ENCODE measurements around the gene PRKRA. TPM values are rescaled to one million over a fixed set of nuclear protein-coding genes. Genes with fewer than 3 reads are reported as not detected.

PRKRA gene
- total and polyA plus RNA-seq, 2 of the 13 experiments (the other 11 are each of a cell fraction or from before 2014, with no cell fraction given), result 53.1 to 74.7 TPM

DNA sequence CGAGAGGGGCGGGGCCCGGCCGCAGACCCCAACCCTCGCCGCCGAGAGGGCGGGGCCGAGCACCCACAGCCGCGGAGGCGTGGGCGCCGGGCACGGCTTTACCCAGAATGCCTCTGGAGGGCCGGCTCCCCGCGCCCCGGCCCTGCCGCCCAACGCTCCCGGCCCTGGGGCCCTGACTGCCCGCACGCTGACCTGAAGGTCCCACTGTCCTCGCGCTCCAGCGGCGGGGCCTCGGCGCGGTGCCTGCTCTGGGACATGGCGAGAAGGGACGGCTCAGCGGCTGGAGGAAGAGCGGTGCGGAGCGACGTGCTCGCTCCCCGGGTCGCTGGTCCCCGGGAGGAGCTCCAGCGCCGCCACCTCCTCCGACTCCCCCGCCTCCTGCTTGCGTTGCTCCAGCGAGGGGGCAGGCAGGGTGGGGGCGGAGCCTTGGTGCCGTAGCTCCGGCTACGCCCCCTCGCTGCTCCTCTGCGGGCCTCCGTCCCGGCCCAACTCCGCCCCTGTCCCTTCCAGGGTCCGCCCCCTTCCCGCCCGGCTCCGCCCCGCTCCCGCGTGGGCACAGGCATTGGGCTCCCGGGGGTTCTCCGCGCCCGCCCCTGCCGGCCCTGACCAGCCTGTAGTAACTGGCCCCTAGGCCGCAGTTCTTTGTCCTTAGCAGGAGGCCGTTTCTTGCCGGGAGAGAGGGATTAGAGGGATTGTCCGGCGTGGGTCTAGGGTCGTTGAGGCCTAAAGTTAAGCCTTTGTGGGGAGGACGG, at the start of gene PRKRA, which contains the start of gene PJVK (continued):
- TF ChIP-seq GABPA (IDR thresholded peaks at IDR 0.05; ENCODE audit: low read depth, low read length), result no peak
- TF ChIP-seq GABPA (CRISPR knock-in tag; IDR thresholded peaks at IDR 0.05; ENCODE audit: low read depth), result peak; percentile 15; the same call in 1 of the 2 replicates
- TF ChIP-seq KDM1A (CRISPR knock-in tag; IDR thresholded peaks at IDR 0.05), result no peak
- TF ChIP-seq CENPT (CRISPR knock-in tag; IDR thresholded peaks at IDR 0.05; ENCODE audit: low read depth), result peak; percentile 69; the same call in 1 of the 2 replicates
- TF ChIP-seq, protein P1, sequence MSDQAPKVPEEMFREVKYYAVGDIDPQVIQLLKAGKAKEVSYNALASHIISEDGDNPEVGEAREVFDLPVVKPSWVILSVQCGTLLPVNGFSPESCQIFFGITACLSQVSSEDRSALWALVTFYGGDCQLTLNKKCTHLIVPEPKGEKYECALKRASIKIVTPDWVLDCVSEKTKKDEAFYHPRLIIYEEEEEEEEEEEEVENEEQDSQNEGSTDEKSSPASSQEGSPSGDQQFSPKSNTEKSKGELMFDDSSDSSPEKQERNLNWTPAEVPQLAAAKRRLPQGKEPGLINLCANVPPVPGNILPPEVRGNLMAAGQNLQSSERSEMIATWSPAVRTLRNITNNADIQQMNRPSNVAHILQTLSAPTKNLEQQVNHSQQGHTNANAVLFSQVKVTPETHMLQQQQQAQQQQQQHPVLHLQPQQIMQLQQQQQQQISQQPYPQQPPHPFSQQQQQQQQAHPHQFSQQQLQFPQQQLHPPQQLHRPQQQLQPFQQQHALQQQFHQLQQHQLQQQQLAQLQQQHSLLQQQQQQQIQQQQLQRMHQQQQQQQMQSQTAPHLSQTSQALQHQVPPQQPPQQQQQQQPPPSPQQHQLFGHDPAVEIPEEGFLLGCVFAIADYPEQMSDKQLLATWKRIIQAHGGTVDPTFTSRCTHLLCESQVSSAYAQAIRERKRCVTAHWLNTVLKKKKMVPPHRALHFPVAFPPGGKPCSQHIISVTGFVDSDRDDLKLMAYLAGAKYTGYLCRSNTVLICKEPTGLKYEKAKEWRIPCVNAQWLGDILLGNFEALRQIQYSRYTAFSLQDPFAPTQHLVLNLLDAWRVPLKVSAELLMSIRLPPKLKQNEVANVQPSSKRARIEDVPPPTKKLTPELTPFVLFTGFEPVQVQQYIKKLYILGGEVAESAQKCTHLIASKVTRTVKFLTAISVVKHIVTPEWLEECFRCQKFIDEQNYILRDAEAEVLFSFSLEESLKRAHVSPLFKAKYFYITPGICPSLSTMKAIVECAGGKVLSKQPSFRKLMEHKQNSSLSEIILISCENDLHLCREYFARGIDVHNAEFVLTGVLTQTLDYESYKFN (CRISPR knock-in tag; conservative IDR thresholded peaks at IDR 0.05), result peak; percentile 76
- TF ChIP-seq, protein P2, sequence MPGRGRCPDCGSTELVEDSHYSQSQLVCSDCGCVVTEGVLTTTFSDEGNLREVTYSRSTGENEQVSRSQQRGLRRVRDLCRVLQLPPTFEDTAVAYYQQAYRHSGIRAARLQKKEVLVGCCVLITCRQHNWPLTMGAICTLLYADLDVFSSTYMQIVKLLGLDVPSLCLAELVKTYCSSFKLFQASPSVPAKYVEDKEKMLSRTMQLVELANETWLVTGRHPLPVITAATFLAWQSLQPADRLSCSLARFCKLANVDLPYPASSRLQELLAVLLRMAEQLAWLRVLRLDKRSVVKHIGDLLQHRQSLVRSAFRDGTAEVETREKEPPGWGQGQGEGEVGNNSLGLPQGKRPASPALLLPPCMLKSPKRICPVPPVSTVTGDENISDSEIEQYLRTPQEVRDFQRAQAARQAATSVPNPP (CRISPR knock-in tag; IDR thresholded peaks at IDR 0.05), result peak; percentile 78; the same call in 1 of the 2 replicates
- no peak for TF ChIP-seq ZNF615 (CRISPR knock-in tag; IDR thresholded peaks at IDR 0.05; ENCODE audit: borderline replicate concordance)
- peak; percentile 87; the same call in 1 of the 2 replicates for TF ChIP-seq ZNF547 (CRISPR knock-in tag; IDR thresholded peaks at IDR 0.05)
- TF ChIP-seq ATF7 (IDR thresholded peaks at IDR 0.05), result no peak
- TF ChIP-seq ATF7 (CRISPR knock-in tag; IDR thresholded peaks at IDR 0.05), result peak; percentile 58; the same call in 1 of the 2 replicates
- TF ChIP-seq PHF20 (CRISPR knock-in tag; IDR thresholded peaks at IDR 0.05), result peak; percentile 80
- TF ChIP-seq ZNF775 (CRISPR knock-in tag; IDR thresholded peaks at IDR 0.05; ENCODE audit: borderline replicate concordance), result peak; percentile 74; the same call in 1 of the 2 replicates
- peak; percentile 56 for TF ChIP-seq BCL6 (CRISPR knock-in tag; IDR thresholded peaks at IDR 0.05)
- peak; percentile 89 for TF ChIP-seq ETV6 (CRISPR knock-in tag; conservative IDR thresholded peaks at IDR 0.05)
- peak; percentile 43; the same call in 1 of the 2 replicates for TF ChIP-seq ZMYM3 (CRISPR knock-in tag; IDR thresholded peaks at IDR 0.05)
- TF ChIP-seq RBM39 (IDR thresholded peaks at IDR 0.05; ENCODE audit: low read depth, low read length, poor library complexity, severe bottlenecking), result peak; percentile 63
- TF ChIP-seq ZC3H4 (CRISPR knock-in tag; IDR thresholded peaks at IDR 0.05; ENCODE audit: borderline replicate concordance), result no peak; the same call in 1 of the 2 replicates
- peak; percentile 92 for TF ChIP-seq YEATS2 (CRISPR knock-in tag; IDR thresholded peaks at IDR 0.05; ENCODE audit: borderline replicate concordance)
- TF ChIP-seq RARA (CRISPR knock-in tag; IDR thresholded peaks at IDR 0.05), result no peak; the same call in 1 of the 2 replicates
- TF ChIP-seq SMAD9 (CRISPR knock-in tag; IDR thresholded peaks at IDR 0.05), result peak; percentile 44; the same call in 1 of the 2 replicates
- no peak for TF ChIP-seq SOX6 (IDR thresholded peaks at IDR 0.05)
- peak; percentile 78 for TF ChIP-seq SOX6 (CRISPR knock-in tag; IDR thresholded peaks at IDR 0.05)
- no peak for TF ChIP-seq NR1H2 (CRISPR knock-in tag; IDR thresholded peaks at IDR 0.05; ENCODE audit: borderline replicate concordance, low read depth)
- TF ChIP-seq KAT7 (CRISPR knock-in tag; IDR thresholded peaks at IDR 0.05; ENCODE audit: borderline replicate concordance), result peak; percentile 96
- TF ChIP-seq ZFP36L2 (CRISPR knock-in tag; IDR thresholded peaks at IDR 0.05), result peak; percentile 38; the same call in 1 of the 2 replicates
- peak; percentile 12 for TF ChIP-seq ZNF790 (CRISPR knock-in tag; IDR thresholded peaks at IDR 0.05; ENCODE audit: borderline replicate concordance)
- TF ChIP-seq ZNF781 (CRISPR knock-in tag; IDR thresholded peaks at IDR 0.05; ENCODE audit: borderline replicate concordance, not compliant biosample characterization), result no peak
- peak; percentile 97 for TF ChIP-seq FOXC1 (CRISPR knock-in tag; IDR thresholded peaks at IDR 0.05; ENCODE audit: borderline replicate concordance)
